Mesothelial cell of epicardium (in vitro differentiated cells): ENCODE measurements around the gene IFI44. TPM values are rescaled to one million over a fixed set of nuclear protein-coding genes. Genes with fewer than 3 reads are reported as not detected.

Experiments
- DNase-seq, 2 experiments: peaks; one replicate each; pipeline ENCODE4 v3.0.0; 2021; ENCODE audit warnings: low spot score in 2 of 2; ENCODE audit not compliant: unreplicated experiment in 2 of 2
- H3K27ac Mint-ChIP-seq: 2 replicates; pipeline ENCODE4 v1.8.0; 2021; ENCODE audit warnings: mixed read lengths
- H3K27me3 Mint-ChIP-seq: 2 replicates; pipeline ENCODE4 v1.8.0; 2021; ENCODE audit warnings: low read depth, mixed read lengths
- H3K36me3 Mint-ChIP-seq: 2 replicates; pipeline ENCODE4 v1.8.0; 2021; ENCODE audit warnings: mixed read lengths
- H3K4me1 Mint-ChIP-seq: 2 replicates; pipeline ENCODE4 v1.8.0; 2021; ENCODE audit warnings: mixed read lengths
- H3K4me3 Mint-ChIP-seq: 2 replicates; pipeline ENCODE4 v1.8.0; 2021; ENCODE audit warnings: mild to moderate bottlenecking, moderate library complexity, mixed read lengths
- H3K9me3 Mint-ChIP-seq: 2 replicates; pipeline ENCODE4 v1.8.0; 2021; ENCODE audit warnings: mixed read lengths
- CTCF ChIP-seq: fragments of 200-600 bp; sonication (generic); IDR thresholded peaks from one replicate; pipeline ENCODE4 v1.5.0; 2021; ENCODE audit warnings: antibody characterized with exemption; ENCODE audit not compliant: unreplicated experiment
- total RNA-seq: library from RNA; stranded (reverse); gene quantifications from 3 replicates; pipeline ENCODE4 v1.2.1, GENCODE V29; 2021

Gene IFI44
- total RNA-seq, 1 donor from 2014 or later: 94.3 TPM

GRCh38 chr1:78640462-78640861 lies 9.2 kb upstream of the IFI44 start:
- peaks cover 66% of the 10 kb centered on the region for H3K36me3 Mint-ChIP-seq
- H3K27ac Mint-ChIP-seq: no peak overlapping the region
- peaks cover 38% of the 10 kb centered on the region for H3K9me3 Mint-ChIP-seq
- TF ChIP-seq CTCF: no peak
- no peaks in the 10 kb centered on the region for H3K4me1 Mint-ChIP-seq
- DNase-seq: no peak
- peaks cover 19% of the 10 kb centered on the region for H3K27me3 Mint-ChIP-seq
- H3K4me3 Mint-ChIP-seq: no peak overlapping the region

- DNase-seq: no peak
- Mint-ChIP-seq H3K27ac (no peak overlapping the region), H3K4me1 (no peaks in the 10 kb centered on the region), H3K9me3 (peaks cover 48% of the 10 kb centered on the region), H3K36me3 (peaks cover 73% of the 10 kb centered on the region), H3K27me3 (peaks cover 14% of the 10 kb centered on the region), H3K4me3 (no peak overlapping the region)
- no peak for TF ChIP-seq CTCF
These were observed 8.1 kb upstream of the IFI44 start for GRCh38 chr1:78641558-78641957.

- Mint-ChIP-seq H3K27me3 (no peaks in the 10 kb centered on the region), H3K9me3 (peaks cover 51% of the 10 kb centered on the region), H3K27ac (no peak overlapping the region), H3K4me3 (no peak overlapping the region), H3K4me1 (peaks cover 10% of the 10 kb centered on the region), H3K36me3 (peaks cover 65% of the 10 kb centered on the region)
- DNase-seq: no peak
- no peak for TF ChIP-seq CTCF
These were observed 3.9 kb upstream of the IFI44 start for GRCh38 chr1:78645723-78646122.

GRCh38 chr1:78647238-78647637 lies 2.4 kb upstream of the IFI44 start:
- DNase-seq: no peak
- TF ChIP-seq CTCF: no peak
- peaks cover 59% of the 10 kb centered on the region for H3K36me3 Mint-ChIP-seq
- peaks cover 19% of the 10 kb centered on the region for H3K4me1 Mint-ChIP-seq
- H3K4me3 Mint-ChIP-seq: no peak overlapping the region
- no peak overlapping the region for H3K27ac Mint-ChIP-seq
- peaks cover 3% of the 10 kb centered on the region for H3K27me3 Mint-ChIP-seq
- peaks cover 50% of the 10 kb centered on the region for H3K9me3 Mint-ChIP-seq

GRCh38 chr1:78650114-78650660 lies 556 bp downstream of the IFI44 start:
- Mint-ChIP-seq H3K4me3 (peak overlapping the region; percentile 67), H3K27me3 (peaks cover 10% of the 10 kb centered on the region), H3K36me3 (peaks cover 43% of the 10 kb centered on the region), H3K4me1 (peaks cover 27% of the 10 kb centered on the region), H3K9me3 (peaks cover 37% of the 10 kb centered on the region), H3K27ac (peak overlapping the region; percentile 10)
- TF ChIP-seq CTCF: no peak
- DNase-seq: no peak

- H3K27me3 Mint-ChIP-seq: peaks cover 13% of the 10 kb centered on the region
- peak overlapping the region; percentile 78 for H3K27ac Mint-ChIP-seq
- TF ChIP-seq CTCF: no peak
- DNase-seq: no peak
- H3K9me3 Mint-ChIP-seq: peaks cover 30% of the 10 kb centered on the region
- peaks cover 29% of the 10 kb centered on the region for H3K4me1 Mint-ChIP-seq
- H3K4me3 Mint-ChIP-seq: peak overlapping the region; percentile 67
- H3K36me3 Mint-ChIP-seq: peaks cover 44% of the 10 kb centered on the region
These were observed 1.6 kb downstream of the IFI44 start for GRCh38 chr1:78651241-78651640.
